Measurements from ENCODE around the gene MYO7A. TPM values are rescaled to one million over a fixed set of nuclear protein-coding genes. Genes with fewer than 3 reads are reported as not detected.

Gene MYO7A
- total and polyA plus RNA-seq, 2 donors (not counting 3 experiments of a cell fraction or from before 2014, with no cell fraction given), result 1.3 to 3.6 TPM

DNA sequence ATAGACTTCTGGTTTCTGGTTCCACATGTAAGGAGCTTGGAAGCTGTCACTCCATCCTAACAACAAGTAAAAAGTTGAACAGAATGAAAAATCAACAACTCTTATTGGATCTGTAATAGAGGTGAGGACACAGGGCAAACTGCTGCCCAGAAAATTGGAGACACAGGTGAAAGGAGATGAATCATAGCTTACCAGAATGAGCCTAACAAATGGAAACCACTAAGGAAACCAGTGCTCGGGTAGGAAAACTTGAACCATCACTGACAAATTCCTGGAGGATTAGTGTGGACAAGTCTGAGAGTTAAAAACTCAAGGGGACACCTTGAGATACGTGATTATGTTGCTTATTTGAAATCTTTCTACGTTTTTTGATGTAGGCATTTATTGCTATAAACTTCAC lies 121.4 kb downstream of the MYO7A start:
- Histone ChIP-seq H3K9me1 (replicated peaks; ENCODE audit: control insufficient read depth, extremely low read depth, insufficient read depth, low read length) (no peaks in the 10 kb centered on the region), H3K4me3 (replicated peaks in 1 of 3; ENCODE audit: insufficient read depth in 1 of 3, low read depth in 1 of 3, low read length in 3 of 3) (no peak overlapping the region), H3K4me2 (ENCODE audit: insufficient read depth, low read length) (peak overlapping the region; percentile 47), H3K9ac (replicated peaks; ENCODE audit: extremely low read depth, insufficient read depth, low read length) (no peak overlapping the region), H2AFZ (ENCODE audit: low read depth, low read length) (peak overlapping the region; percentile 75), H3K27me3 (ENCODE audit: control insufficient read depth in 2 of 2, insufficient read depth in 2 of 2, low read length in 2 of 2) (no peaks in the 10 kb centered on the region), H3K36me3 (ENCODE audit: control insufficient read depth in 2 of 2, extremely low read depth in 1 of 2, insufficient read depth in 2 of 2, low read length in 2 of 2) (no peaks in the 10 kb centered on the region), H3K27ac (ENCODE audit: insufficient read depth, low read depth, low read length) (no peak overlapping the region), H3K9me3 (replicated peaks; ENCODE audit: control insufficient read depth, insufficient read depth, low read length) (no peaks in the 10 kb centered on the region), H3K79me2 (ENCODE audit: control insufficient read depth, insufficient read depth, low read length) (no peaks in the 10 kb centered on the region), H4K20me1 (replicated peaks; ENCODE audit: control insufficient read depth, extremely low read depth, insufficient read depth, low read length) (no peaks in the 10 kb centered on the region), H3K4me1 (ENCODE audit: control insufficient read depth, extremely low read depth, insufficient read depth, low read length) (peaks cover 35% of the 10 kb centered on the region)
- dilution Hi-C loops (cut with MboI; ENCODE audit: extremely low pct_ligation_motif_present, low sequenced_read_pairs), result no loop called here
- no TSS peak for BruUV-seq (replicated peaks)
- POLR2A ChIA-PET, result no interaction called here
- TF ChIP-seq, protein P1, sequence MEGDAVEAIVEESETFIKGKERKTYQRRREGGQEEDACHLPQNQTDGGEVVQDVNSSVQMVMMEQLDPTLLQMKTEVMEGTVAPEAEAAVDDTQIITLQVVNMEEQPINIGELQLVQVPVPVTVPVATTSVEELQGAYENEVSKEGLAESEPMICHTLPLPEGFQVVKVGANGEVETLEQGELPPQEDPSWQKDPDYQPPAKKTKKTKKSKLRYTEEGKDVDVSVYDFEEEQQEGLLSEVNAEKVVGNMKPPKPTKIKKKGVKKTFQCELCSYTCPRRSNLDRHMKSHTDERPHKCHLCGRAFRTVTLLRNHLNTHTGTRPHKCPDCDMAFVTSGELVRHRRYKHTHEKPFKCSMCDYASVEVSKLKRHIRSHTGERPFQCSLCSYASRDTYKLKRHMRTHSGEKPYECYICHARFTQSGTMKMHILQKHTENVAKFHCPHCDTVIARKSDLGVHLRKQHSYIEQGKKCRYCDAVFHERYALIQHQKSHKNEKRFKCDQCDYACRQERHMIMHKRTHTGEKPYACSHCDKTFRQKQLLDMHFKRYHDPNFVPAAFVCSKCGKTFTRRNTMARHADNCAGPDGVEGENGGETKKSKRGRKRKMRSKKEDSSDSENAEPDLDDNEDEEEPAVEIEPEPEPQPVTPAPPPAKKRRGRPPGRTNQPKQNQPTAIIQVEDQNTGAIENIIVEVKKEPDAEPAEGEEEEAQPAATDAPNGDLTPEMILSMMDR (IDR thresholded peaks at IDR 0.05; ENCODE audit: extremely low read depth in 1 of 2, insufficient read depth in 1 of 2, low read depth in 1 of 2, low read length in 2 of 2), result no peak
- TF ChIP-seq FOS (IDR thresholded peaks at IDR 0.05; ENCODE audit: borderline replicate concordance, insufficient read depth, low read length), result peak; percentile 44
- DNase-seq (ENCODE audit: low read depth, low spot score), result peak; percentile 37
- FAIRE-seq, result no peak
- CTCF ChIA-PET, result interaction anchor here (0.7 to 1.4 kb wide), 5 partner anchors 10 to 36 kb away, joined by 3 to 5 read pairs (median 4); no protein-coding TSS in a partner anchor
- intact Hi-C loops (cut with micrococcal nuclease), result no loop called here

GRCh38 chr11:77250881-77251640 lies 123.0 kb downstream of the MYO7A start:
- ChIA-PET POLR2A (interaction anchor here (0.6 kb wide), 1 partner anchor 312 kb away, joined by 3 read pairs; no protein-coding TSS in a partner anchor), CTCF (interaction anchor here (1.3 to 1.4 kb wide), 5 partner anchors 11 to 297 kb away, joined by 3 to 4 read pairs (median 3); no protein-coding TSS in a partner anchor)
- Histone ChIP-seq H3K9me1 (replicated peaks; ENCODE audit: control insufficient read depth, extremely low read depth, insufficient read depth, low read length) (no peaks in the 10 kb centered on the region), H3K9ac (replicated peaks; ENCODE audit: extremely low read depth, insufficient read depth, low read length) (peak overlapping the region; percentile 4), H3K4me3 (replicated peaks in 1 of 3; ENCODE audit: insufficient read depth in 1 of 3, low read depth in 1 of 3, low read length in 3 of 3) (peak overlapping the region in 1 of 3 experiments; percentile 10), H2AFZ (ENCODE audit: low read depth, low read length) (peak overlapping the region; percentile 77), H4K20me1 (replicated peaks; ENCODE audit: control insufficient read depth, extremely low read depth, insufficient read depth, low read length) (no peaks in the 10 kb centered on the region), H3K27me3 (ENCODE audit: control insufficient read depth in 2 of 2, insufficient read depth in 2 of 2, low read length in 2 of 2) (no peaks in the 10 kb centered on the region), H3K4me1 (ENCODE audit: control insufficient read depth, extremely low read depth, insufficient read depth, low read length) (peaks cover 25% of the 10 kb centered on the region), H3K27ac (ENCODE audit: insufficient read depth, low read depth, low read length) (peak overlapping the region; percentile 73), H3K36me3 (ENCODE audit: control insufficient read depth in 2 of 2, extremely low read depth in 1 of 2, insufficient read depth in 2 of 2, low read length in 2 of 2) (no peaks in the 10 kb centered on the region), H3K4me2 (ENCODE audit: insufficient read depth, low read length) (peak overlapping the region; percentile 92), H3K79me2 (ENCODE audit: control insufficient read depth, insufficient read depth, low read length) (no peaks in the 10 kb centered on the region), H3K9me3 (replicated peaks; ENCODE audit: control insufficient read depth, insufficient read depth, low read length) (no peaks in the 10 kb centered on the region)
- intact Hi-C loops (cut with micrococcal nuclease) (no loop called here), dilution Hi-C loops (cut with MboI; ENCODE audit: extremely low pct_ligation_motif_present, low sequenced_read_pairs) (no loop called here)
- TSS peak; percentile 68 for BruUV-seq (replicated peaks)
- DNase-seq (ENCODE audit: low read depth, low spot score) (peak; percentile 73), FAIRE-seq (peak; percentile 62)
- TF ChIP-seq FOS (IDR thresholded peaks at IDR 0.05; ENCODE audit: borderline replicate concordance, insufficient read depth, low read length), result peak; percentile 86
- peak; percentile 18 for TF ChIP-seq POLR2A (IDR thresholded peaks at IDR 0.05; ENCODE audit: low read depth, low read length)
- peak; percentile 93 for TF ChIP-seq JUN (IDR thresholded peaks at IDR 0.05; ENCODE audit: borderline replicate concordance, insufficient read depth, insufficient read length, low read depth)
- TF ChIP-seq, protein P2, sequence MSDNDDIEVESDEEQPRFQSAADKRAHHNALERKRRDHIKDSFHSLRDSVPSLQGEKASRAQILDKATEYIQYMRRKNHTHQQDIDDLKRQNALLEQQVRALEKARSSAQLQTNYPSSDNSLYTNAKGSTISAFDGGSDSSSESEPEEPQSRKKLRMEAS (IDR thresholded peaks at IDR 0.05; ENCODE audit: insufficient read depth, insufficient read length), result no peak

Data from endothelial cell of umbilical vein (primary cell).